GM21737 (cell line): ENCODE data around the gene POLR3K.

Experiments used
- ATAC-seq: cut with Tn5 transposase; IDR thresholded peaks from one replicate; pipeline ENCODE4 v1.9.1; 2021; ENCODE audit warnings: mild to moderate bottlenecking, moderate library complexity; ENCODE audit not compliant: unreplicated experiment

POLR3K gene

GRCh38 chr16:53346-54236, at the start of gene POLR3K, which contains the start of gene SNRNP25:
Gene POLR3K, minus strand, starts transcription at chr16:53608. Its CDS starts 22 bp downstream, at chr16:53586.
Gene SNRNP25, plus strand, starts transcription at chr16:53828. Its CDS starts 189 bp downstream, at chr16:54017.
- peak; percentile 90 for ATAC-seq

DNA sequence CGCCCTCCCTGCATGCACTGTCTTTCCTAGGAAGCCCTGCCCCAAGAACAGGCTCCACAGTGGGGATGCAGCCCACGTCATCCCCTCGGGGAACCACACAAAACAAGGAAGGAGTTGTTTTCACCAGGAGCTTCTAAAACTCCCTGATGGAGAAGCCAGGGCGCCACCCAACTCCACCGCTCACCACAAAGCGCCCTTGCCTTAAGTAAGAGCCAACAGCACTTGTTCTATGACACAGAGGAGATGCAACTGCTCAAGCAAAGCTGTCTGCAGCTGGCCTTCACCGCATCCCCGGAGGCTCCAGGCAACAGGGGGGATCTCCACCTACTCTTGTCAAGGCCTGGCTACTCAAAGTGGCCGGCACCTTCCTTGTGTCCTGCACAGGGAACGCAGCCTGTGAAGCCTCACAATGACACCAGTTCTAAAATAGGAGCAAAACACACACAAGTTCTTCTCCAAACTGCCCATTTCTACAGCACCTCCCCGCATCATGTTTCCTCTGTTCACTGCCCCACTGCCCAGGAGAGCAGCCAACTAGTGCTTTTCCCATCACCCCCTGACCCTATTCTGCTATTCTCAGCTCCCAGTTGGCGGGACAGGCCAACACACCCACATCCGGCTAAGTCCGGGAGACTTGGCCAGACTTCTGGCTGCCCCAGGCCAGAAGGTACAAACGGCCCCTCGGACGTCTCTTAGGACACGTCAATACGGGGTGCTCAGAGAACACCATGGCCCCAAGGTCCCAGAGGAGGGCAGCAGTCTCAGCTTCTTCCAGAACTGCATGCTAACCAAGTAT, 48.9 kb upstream of the POLR3K start:
- ATAC-seq = no peak

DNA sequence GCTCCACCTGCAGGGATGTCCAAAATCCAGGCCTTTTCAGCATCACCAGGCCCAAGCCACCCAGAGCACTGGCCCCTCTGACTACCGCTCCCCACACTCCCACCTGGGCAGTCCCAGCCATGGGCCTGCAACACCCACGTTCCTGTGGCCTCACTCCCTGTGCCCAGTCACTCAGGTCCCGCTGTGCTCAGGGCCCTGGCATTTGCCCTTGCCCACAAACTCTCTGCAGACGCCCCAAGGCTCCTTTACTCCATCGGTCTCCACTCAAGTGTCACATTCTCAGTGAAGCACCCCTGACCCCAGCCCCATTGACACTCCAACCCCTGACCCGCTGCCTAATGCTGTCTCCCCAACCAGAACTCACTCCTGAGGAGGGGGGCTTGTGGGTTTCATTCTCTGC, 48.2 kb upstream of the POLR3K start:
- no peak for ATAC-seq

DNA sequence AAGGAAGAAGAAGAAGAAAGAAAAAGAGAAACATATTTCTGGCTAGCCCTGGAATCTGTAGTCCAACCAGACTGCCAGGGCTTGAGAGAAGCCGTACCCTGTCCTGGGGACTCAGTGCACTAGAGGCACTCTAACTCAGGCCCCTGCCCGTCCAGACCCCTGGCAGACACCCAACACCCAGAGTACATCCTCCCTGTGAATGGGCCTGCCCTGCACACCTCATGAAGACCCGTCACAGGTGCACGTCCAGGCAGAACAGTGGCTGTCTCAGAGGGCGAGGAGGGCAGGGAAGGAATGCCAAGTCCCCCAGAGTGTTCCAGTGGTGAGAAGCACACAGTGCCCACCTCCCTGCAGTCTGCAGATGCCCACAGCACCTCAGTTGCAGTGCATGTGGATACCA, 47.6 kb upstream of the POLR3K start:
- no peak for ATAC-seq

- ATAC-seq = no peak
Observed at GRCh38 chr16:97822-98221, 44.4 kb upstream of the POLR3K start.

DNA sequence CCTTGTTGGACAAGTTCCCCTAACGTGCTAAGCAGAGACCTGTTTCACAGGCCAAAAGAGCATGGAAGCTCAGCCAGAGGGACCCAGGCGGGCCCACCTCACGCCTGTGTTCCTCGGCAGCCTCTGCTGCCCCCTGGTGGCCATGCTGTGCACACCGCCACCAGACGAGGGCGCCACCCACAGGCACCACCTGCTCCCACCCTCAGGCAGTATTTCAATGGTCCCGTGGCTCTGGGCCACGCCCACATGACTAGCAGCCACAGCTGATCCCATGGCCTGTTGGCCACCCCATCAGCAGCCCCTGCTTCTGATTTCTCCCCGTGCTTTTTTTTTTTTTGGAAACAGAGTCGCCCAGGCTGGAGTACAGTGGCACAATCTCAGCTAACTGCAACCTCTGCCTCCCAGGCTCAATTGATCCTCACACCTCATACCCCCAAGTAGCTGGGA, 43.5 kb upstream of the POLR3K start:
- ATAC-seq = peak; percentile 81

GRCh38 chr16:94918-95265, 41.5 kb upstream of the POLR3K start:
- ATAC-seq = no peak

- ATAC-seq = no peak
Observed at GRCh38 chr16:92431-93339, 39.3 kb upstream of the POLR3K start.

- no peak for ATAC-seq
Observed at GRCh38 chr16:91484-91883, 38.1 kb upstream of the POLR3K start.

DNA sequence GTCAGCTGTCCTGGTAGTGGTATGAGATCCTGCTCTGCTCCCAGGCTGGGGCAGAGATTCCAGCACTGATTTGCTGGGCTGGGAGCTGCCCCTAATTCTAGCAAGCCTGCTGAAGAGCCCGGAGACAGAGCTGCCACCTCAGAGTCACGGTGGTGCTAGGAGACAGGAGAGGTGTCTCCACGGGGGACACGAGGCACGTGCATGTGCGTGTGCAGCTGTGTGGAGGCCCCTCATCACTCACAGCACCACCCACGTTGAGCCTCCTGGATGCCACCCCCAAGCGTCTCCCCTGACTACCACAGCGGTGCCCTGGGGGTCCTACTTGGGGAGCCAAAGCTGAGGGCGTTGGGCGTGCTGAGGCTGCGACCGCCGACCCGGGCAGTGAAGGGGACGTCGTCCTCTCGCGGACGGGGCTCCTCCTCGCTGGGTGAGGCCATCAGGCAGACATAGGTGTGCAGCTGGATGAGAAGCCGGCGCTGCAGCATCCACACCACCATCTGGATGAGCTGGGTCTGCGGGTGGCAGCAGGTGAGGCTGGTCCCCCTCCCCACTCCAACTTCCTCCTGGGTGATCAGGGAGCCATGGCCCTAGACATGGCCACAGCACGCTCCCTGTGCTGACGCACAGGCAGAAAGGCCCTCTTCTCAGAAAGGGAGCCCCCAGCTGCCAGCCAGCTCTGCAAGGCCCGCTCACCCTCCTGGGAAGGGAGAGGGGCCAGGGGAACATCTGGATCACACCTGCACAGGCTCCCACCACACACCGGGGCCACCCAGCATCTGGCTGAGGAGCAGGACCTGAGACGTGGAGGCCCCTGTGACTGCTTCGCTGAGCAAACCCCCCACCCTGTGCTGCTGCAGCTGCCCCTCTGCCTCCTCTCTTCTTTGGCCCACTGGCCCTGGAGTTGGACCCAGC, 36.2 kb upstream of the POLR3K start:
- ATAC-seq = no peak

- ATAC-seq = no peak
Observed at GRCh38 chr16:88613-89012, 35.2 kb upstream of the POLR3K start.

DNA sequence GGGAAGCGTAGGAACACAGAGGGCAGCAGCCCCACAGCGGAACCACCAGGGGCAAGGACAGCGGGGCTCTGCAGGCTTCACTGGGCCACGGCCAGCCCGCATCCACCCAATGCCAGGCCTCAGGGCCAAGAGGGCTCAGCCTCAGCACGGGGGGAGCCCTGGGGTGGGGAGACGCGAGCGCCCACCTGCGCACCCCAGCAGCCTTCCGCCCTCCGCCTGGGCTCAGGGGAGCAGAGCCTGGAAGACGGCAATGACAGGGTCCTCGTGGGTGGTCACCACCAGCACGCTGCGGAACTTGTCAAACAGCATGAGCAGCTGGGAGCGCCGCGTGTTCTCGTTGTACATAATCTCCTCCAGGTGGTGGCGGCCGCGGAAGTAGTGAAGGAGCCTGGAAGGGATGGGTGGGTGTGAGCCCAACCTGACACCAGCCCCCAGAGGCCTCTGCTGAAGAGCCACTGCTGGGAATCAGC, 33.1 kb upstream of the POLR3K start:
- no peak for ATAC-seq

DNA sequence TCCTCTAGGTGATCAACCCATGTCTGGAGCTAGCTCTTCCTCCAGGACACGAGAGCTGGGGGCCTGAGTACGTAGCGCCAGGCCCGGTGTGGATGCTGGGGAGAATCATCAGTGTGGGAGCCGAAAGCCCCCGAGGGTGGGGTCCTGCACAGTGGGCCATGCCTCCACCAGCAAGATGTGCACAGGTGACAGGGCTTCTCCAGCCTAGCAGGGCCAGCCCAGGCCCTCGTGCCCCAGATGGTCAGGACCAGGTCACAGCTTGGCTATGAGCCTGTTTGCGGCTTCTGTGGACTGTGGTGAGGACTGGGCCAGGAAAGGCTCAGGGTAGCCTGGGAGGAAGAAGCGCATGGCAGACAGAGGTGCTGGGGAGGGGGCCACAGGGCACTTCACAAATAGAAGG, 32.5 kb upstream of the POLR3K start:
- no peak for ATAC-seq

DNA sequence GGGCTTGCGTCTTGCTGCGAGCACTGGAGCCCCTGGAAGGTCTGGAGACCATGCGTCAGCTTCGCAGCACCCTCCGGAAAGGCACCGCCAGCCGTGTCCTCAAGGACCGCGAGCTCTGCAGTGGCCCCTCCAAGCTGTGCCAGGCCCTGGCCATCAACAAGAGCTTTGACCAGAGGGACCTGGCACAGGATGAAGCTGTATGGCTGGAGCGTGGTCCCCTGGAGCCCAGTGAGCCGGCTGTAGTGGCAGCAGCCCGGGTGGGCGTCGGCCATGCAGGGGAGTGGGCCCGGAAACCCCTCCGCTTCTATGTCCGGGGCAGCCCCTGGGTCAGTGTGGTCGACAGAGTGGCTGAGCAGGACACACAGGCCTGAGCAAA, 32.0 kb upstream of the POLR3K start:
- ATAC-seq = no peak

DNA sequence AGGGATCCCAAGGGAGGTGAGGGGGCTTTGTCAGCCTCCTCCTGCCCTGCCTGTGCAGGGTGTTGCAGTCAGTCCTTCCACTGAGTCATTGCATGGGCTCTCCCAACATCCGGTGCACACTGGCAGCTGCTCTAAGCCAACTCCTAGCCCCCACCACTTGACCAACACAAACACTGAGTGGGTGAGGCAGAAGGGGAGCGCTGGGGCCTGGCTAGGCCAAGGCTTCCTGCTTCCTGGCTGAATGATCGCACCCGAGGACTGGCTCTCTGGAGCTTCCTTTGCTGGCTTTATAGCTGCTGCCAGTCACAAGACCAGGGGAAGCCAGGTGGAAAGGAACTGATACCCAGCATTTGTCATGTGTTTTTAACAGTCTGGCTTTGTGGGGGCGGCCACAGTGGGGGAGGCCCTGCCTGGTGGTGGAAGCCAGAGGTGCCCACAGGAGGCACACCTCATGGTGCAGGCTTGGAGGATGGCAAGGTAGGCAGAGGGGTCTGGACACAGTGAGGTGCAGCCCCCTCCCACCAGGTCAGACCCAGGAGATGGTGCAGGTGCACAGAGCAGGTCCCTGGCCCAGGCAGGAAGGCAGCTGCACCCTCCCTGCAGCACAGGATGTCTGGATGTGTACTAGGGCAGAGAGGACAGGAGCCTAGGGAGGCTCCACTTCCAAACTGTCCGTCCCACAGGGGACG, 31.5 kb upstream of the POLR3K start:
- peak; percentile 64 for ATAC-seq

DNA sequence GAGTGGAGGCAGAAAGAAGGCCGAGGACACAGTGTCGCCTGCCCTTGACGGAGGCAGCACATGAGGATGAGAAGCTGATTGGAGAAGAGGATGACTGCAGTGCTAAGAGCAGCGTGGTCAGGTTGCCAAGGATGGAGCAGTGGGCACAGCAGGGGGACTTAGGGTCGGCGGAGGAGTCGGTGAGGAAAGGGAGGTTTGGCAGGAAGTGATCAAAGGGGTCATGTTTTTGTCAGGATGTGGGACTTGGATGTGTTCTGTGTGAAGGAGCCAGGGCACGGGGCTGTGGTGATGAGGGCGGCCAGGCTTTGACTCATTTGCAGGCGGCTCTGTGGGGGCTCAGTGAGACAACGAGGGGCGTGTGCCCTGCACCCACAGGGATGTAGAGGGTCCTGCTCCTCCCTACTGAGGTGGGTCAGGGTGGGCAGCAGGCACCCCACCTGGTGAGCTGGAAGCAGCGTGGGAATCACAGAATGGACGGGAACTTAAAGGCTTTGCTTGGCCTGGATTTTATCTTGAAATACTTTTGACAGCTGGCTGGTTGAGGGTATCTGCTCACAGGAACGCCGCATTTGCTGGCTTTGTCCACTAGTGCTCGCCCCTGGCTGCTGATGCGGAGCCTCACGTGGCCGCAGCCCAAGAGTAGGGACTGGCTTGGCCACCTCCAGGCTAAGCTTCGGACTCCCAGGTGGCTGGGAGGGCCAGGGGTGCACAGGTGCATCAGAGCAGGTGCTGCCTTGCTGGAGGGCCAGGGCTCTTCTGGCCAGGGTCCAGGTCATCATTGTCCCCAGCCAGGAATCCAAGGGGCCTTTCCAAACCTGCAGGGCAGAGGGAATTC, 30.6 kb upstream of the POLR3K start:
- ATAC-seq = no peak

DNA sequence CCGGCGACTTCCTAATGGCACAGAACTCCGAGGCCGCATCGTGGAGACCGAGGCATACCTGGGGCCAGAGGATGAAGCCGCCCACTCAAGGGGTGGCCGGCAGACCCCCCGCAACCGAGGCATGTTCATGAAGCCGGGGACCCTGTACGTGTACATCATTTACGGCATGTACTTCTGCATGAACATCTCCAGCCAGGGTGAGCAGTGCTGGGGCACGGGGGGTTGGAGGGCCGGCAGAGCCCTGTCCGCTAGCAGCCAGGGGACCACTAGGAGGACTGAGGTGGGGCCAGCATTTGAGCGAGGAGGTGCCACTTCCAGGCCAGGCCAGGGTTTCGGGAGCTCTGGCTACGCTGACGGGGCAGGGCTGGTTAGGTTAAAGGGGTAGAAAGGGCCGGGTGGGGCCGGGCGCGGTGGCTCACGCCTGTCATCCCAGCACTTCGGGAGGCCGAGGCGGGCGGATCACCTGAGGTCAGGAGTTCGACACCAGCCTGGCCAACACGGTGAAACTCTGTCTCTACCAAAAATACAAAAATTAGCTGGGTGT, 29.7 kb upstream of the POLR3K start:
- ATAC-seq = no peak
